Lower leg skin (tissue), 4 donors: ENCODE data around the gene MNS1. TPM values are rescaled to one million over a fixed set of nuclear protein-coding genes. Genes with fewer than 3 reads are reported as not detected.

ENCODE experiments used
- DNase-seq, 2 donors: peaks; one replicate each; pipeline ENCODE4 v3.0.0-alpha.2; 2019; ENCODE audit warnings: low spot score in 2 of 2
- H3K4me3 ChIP-seq: fragments of 200-600 bp; sonication (generic); 2 replicates; pipeline ENCODE4 v1.5.1; 2017; ENCODE audit warnings: mild to moderate bottlenecking, low read depth; ENCODE audit not compliant: poor library complexity, severe bottlenecking
- POLR2A ChIP-seq, 2 donors: fragments of 450-650 bp; IDR thresholded peaks; one replicate each; pipeline ENCODE4 v1.6.1; 2016 to 2017; ENCODE audit warnings: antibody characterized with exemption in 2 of 2, mild to moderate bottlenecking in 1 of 2, moderate library complexity in 1 of 2
- WGBS, 2 donors: methylation state at CpG; one replicate each; pipeline ENCODE4 v1.1.5; 2018; 5-methylcytosine and 5-hydroxymethylcytosine counted together
- intact Hi-C: fragments of 100-400 bp; cut with DNase I; formaldehyde crosslinking; loops from one replicate; pipeline ENCODE4 v1.15.0; 2023; ENCODE audit warnings: low total_unique reads
- total RNA-seq, 4 donors: library from RNA; depleted of rRNA; stranded (reverse); fragments of >200 nt; gene quantifications; one replicate each; pipeline ENCODE4 v1.1.0, GENCODE V29; 2016
- TF ChIP-seq, protein P1 (sequence below), 3 donors: fragments of 450-650 bp; IDR thresholded peaks; one replicate each; pipeline ENCODE4 v1.5.1; 2016; ENCODE audit warnings: antibody characterized with exemption in 3 of 3, mild to moderate bottlenecking in 3 of 3, moderate library complexity in 2 of 3

The MNS1 gene
- total RNA-seq, 4 donors from 2014 or later = 0.37 to 0.78 TPM; not detected in 2

DNA sequence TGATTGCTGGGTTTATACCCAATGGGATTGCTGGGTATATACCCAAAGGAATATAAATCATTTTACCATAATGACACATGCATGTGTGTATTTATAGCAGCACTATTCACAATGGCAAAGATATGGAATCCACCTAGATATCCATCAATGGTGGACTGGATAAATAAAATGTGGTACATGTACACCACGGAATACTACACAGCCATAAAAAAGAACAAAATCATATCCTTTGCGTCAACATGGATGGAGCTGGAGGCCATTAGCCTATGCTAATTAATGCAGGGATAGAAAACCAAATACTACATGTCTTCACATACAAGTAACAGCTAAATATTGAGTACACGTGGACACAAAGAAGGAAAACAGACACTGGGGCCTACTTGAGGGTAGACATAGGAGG, 22.6 kb downstream of the MNS1 start:
- TF ChIP-seq, protein P1, sequence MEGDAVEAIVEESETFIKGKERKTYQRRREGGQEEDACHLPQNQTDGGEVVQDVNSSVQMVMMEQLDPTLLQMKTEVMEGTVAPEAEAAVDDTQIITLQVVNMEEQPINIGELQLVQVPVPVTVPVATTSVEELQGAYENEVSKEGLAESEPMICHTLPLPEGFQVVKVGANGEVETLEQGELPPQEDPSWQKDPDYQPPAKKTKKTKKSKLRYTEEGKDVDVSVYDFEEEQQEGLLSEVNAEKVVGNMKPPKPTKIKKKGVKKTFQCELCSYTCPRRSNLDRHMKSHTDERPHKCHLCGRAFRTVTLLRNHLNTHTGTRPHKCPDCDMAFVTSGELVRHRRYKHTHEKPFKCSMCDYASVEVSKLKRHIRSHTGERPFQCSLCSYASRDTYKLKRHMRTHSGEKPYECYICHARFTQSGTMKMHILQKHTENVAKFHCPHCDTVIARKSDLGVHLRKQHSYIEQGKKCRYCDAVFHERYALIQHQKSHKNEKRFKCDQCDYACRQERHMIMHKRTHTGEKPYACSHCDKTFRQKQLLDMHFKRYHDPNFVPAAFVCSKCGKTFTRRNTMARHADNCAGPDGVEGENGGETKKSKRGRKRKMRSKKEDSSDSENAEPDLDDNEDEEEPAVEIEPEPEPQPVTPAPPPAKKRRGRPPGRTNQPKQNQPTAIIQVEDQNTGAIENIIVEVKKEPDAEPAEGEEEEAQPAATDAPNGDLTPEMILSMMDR (IDR thresholded peaks at IDR 0.05) = no peak
- TF ChIP-seq POLR2A (IDR thresholded peaks at IDR 0.05) = no peak
- intact Hi-C loops = no loop called here
- WGBS, 2 donors = 98% methylated on average over 3 of the region's 3 CpGs
- H3K4me3 ChIP-seq = no peak overlapping the region
- DNase-seq = no peak

DNA sequence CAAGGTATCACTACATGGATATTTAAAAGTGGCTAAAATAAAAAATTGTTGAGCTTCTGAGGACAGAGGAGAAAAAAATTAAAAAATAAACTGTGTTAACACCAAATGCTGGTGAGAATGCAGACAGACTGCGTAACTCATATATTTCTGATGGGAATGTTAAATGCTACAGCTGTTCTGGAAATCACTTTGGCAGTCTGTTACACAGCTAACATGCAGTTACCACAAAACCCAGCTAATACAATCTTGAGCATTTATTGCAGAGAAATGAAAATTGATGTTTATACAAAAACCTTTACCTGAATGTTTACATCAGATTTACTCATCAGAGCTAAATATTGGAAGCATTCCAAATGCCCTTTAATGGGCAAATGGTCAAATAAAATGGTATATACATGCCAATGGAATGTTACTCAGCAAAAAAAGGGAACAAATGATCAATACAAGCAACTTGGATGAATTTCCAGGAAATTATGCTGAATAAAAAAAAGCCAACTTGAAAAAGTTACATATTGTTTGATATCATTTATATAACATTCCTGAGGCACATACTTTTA, 24.6 kb downstream of the MNS1 start:
- H3K4me3 ChIP-seq = no peak overlapping the region
- 91 to 100% methylated on average over 1 of the region's 1 CpG for WGBS, 2 donors

DNA sequence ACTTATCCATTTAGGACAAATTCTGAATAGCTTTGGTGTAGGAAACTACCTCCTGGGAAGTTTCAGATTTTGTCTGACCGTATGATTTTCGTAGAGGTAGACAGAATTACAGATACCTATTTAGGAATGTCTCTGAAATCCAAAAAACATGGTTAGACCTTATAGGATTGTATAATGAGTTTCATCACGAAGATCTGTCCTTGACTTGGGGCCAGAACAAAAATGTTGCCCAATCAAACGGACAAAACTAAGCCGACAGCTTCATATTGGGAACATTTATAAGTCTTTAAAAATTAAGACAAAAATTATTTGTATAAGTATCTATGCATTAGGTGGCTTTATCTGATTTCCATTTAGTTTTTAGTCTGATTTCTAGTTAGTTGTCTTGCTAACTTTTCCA, 32.6 kb downstream of the MNS1 start:
- WGBS, 2 donors = 93 to 95% methylated on average over 5 of the region's 5 CpGs
- DNase-seq = no peak

More for the DNA sequence above, 24.6 kb downstream of the MNS1 start:
- no peak for TF ChIP-seq POLR2A (IDR thresholded peaks at IDR 0.05)
- TF ChIP-seq, protein P1 (IDR thresholded peaks at IDR 0.05) = no peak
- DNase-seq = no peak
- intact Hi-C loops = no loop called here

DNA sequence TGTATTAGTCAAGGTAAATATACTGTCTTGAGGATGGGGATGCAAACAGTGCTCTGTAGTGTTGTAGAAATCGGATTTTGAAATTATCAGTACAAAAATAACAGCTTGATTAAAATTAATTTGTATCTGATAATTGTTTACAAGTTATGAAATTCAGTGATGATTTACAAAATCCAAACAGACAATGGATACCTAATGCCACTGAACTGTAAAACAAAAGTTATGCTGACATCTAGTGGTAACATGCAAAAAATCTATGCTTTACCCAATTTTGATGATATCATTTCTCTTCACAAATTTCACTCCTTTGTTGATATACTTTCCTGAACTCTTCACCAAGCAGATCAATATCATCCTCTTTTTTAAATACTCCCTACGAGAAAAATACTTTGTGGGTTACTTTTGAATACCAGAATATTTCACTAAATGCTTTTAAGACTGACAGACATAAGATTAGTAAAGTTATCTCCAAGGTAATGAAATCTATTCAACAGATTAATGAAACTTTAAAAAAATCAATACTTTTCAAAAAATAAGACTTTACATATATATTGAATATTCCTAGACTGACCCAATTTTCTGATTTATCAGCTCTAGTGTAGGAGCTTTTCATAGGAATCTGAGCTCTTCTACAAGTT, 36.0 kb downstream of the MNS1 start:
- intact Hi-C loops = loop anchor here (10.0 kb wide), 1 partner anchor 174 kb away; no protein-coding TSS in a partner anchor

More for the DNA sequence above, 32.6 kb downstream of the MNS1 start:
- intact Hi-C loops = no loop called here
- TF ChIP-seq, protein P1 (IDR thresholded peaks at IDR 0.05) = no peak
- TF ChIP-seq POLR2A (IDR thresholded peaks at IDR 0.05) = no peak
- no peak overlapping the region for H3K4me3 ChIP-seq

DNA sequence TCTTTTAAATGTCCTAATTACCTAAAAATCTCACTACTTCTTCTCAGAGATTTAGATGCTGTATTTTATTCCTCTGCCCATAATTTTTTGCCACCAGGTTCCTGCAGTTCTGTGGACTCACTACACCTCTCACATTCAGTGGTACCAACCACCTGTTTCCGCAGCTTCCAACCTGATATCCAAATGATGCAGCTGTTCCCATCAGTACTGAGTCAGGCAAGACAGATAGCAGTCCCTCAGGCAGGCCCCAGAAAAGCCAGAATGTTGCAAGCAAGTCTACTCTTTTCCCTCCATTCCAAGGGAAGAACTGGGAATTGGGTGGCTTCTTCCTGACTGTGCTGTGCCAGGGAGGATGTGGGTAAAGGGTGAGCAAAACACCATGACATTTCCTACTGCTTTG, 39.0 kb downstream of the MNS1 start:
- no peak for DNase-seq
- no peak for TF ChIP-seq POLR2A (IDR thresholded peaks at IDR 0.05)
- TF ChIP-seq, protein P1 (IDR thresholded peaks at IDR 0.05) = no peak
- intact Hi-C loops = loop anchor here (10.0 kb wide), 1 partner anchor 171 kb away; no protein-coding TSS in a partner anchor
- WGBS, 2 donors = 91 to 100% methylated on average over 1 of the region's 1 CpG
- no peak overlapping the region for H3K4me3 ChIP-seq

More for the DNA sequence above, 36.0 kb downstream of the MNS1 start:
- H3K4me3 ChIP-seq = no peak overlapping the region
- DNase-seq = no peak
- TF ChIP-seq POLR2A (IDR thresholded peaks at IDR 0.05) = no peak
- TF ChIP-seq, protein P1 (IDR thresholded peaks at IDR 0.05) = no peak
- WGBS, 2 donors = 18 to 29% methylated on average over 2 of the region's 2 CpGs
